ENCODE results near the gene IMMT. TPM values are rescaled to one million over a fixed set of nuclear protein-coding genes. Genes with fewer than 3 reads are reported as not detected.

IMMT gene
- total and polyA plus RNA-seq, 2 experiments from 2014 or later = 71.0 to 96.7 TPM

DNA sequence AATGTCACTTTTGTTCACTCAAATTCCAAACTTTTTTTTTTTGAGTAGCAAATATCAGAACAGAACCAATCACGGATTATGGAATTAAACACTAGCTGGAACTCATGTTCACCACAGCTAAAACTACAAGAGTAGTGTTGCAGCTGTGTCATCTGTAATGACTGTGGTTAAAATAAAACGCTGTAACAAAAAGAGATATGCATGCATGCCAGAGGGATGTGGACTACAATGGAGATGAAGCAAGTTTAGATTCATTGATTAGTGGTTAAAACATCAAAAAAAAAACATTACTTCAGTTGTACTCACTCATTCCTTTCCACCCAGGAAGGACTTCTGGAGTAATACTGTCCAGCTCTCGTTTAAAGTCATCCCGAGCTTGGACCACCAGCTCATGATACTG lies 37.0 kb downstream of the IMMT start:
- Histone ChIP-seq H3K27ac (ENCODE audit: low read depth) (no peak overlapping the region), H2AFZ (no peak overlapping the region), H3K27me3 (ENCODE audit: insufficient read depth) (no peaks in the 10 kb centered on the region), H3K9me2 (ENCODE audit: insufficient read depth) (no peaks in the 10 kb centered on the region), H3K79me2 (replicated peaks; ENCODE audit: insufficient read depth) (no peaks in the 10 kb centered on the region), H3K36me3 (ENCODE audit: insufficient read depth) (peaks cover 76% of the 10 kb centered on the region), H3K4me3 (no peak overlapping the region), H3F3A (replicated peaks; ENCODE audit: low read depth) (no peaks in the 10 kb centered on the region), H3K4me2 (no peak overlapping the region), H3K4me1 (ENCODE audit: insufficient read depth) (no peaks in the 10 kb centered on the region), H4K20me1 (replicated peaks; ENCODE audit: insufficient read depth) (peaks cover 4% of the 10 kb centered on the region)
- no peak for DNase-seq (ENCODE audit: low spot score)
- no peak overlapping the region for H3K27ac Mint-ChIP-seq
- TF ChIP-seq JUNB (IDR thresholded peaks at IDR 0.05; ENCODE audit: unreplicated experiment) = no peak
- no peak for TF ChIP-seq STAT1 (IDR thresholded peaks at IDR 0.05; ENCODE audit: unreplicated experiment)
- TF ChIP-seq, protein P1, sequence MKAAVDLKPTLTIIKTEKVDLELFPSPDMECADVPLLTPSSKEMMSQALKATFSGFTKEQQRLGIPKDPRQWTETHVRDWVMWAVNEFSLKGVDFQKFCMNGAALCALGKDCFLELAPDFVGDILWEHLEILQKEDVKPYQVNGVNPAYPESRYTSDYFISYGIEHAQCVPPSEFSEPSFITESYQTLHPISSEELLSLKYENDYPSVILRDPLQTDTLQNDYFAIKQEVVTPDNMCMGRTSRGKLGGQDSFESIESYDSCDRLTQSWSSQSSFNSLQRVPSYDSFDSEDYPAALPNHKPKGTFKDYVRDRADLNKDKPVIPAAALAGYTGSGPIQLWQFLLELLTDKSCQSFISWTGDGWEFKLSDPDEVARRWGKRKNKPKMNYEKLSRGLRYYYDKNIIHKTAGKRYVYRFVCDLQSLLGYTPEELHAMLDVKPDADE (IDR thresholded peaks at IDR 0.05) = no peak
- no peak for TF ChIP-seq ZNF114 (CRISPR knock-in tag; IDR thresholded peaks at IDR 0.05)
- TF ChIP-seq POLR2AphosphoS5 (IDR thresholded peaks at IDR 0.05; ENCODE audit: low read depth) = no peak
- H3K4me1 Mint-ChIP-seq = no peaks in the 10 kb centered on the region
- ATAC-seq = no peak
- H3K27me3 Mint-ChIP-seq (ENCODE audit: insufficient read depth, low read depth, poor library complexity) = peaks cover 2% of the 10 kb centered on the region
- H3K36me3 Mint-ChIP-seq (ENCODE audit: low read depth) = peaks cover 70% of the 10 kb centered on the region
- no peak overlapping the region for H3K4me3 Mint-ChIP-seq
- H3K9me3 Mint-ChIP-seq = no peaks in the 10 kb centered on the region

DNA sequence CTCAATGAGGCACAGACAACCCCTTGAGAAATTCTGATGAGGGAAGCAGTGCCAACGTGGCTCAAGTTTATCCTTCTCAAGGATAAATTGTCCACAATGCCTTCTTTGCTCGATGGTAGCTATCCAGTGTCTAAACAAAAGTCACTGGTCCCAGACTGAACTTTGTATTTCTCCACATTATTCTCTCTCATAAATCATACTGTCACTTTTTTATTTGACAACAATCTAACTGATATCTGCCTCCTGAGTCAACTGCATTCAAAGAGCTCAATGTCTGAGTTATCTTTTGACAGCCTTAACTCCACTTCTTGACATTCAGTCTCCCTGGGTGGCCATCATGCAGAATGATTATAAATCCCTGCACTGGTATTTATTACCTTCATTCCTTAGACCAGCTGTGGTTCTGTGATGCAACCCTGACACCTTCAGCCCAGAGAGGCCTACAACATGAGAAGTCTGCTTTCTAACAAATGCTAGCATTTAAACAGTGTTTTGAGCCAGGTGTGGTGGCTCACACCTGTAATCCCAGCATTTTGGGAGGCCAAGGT lies 38.2 kb downstream of the IMMT start:
- peaks cover 69% of the 10 kb centered on the region for H3K36me3 ChIP-seq (ENCODE audit: insufficient read depth)
- no peak for ATAC-seq
- no peak overlapping the region for H3K4me3 Mint-ChIP-seq
- no peaks in the 10 kb centered on the region for H3K27me3 ChIP-seq (ENCODE audit: insufficient read depth)
- no peak for DNase-seq (ENCODE audit: low spot score)
- no peak overlapping the region for H3K4me2 ChIP-seq
- no peaks in the 10 kb centered on the region for H3K79me2 ChIP-seq (replicated peaks; ENCODE audit: insufficient read depth)
- H3K9me2 ChIP-seq (ENCODE audit: insufficient read depth) = no peaks in the 10 kb centered on the region
- no peak overlapping the region for H3K4me3 ChIP-seq
- no peak overlapping the region for H3K27ac ChIP-seq (ENCODE audit: low read depth)
- H4K20me1 ChIP-seq (replicated peaks; ENCODE audit: insufficient read depth) = peaks cover under 1% of the 10 kb centered on the region
- H3K9me3 Mint-ChIP-seq = no peaks in the 10 kb centered on the region
- H3F3A ChIP-seq (replicated peaks; ENCODE audit: low read depth) = no peaks in the 10 kb centered on the region
- H3K36me3 Mint-ChIP-seq (ENCODE audit: low read depth) = peaks cover 63% of the 10 kb centered on the region
- peaks cover 2% of the 10 kb centered on the region for H3K27me3 Mint-ChIP-seq (ENCODE audit: insufficient read depth, low read depth, poor library complexity)
- H3K4me1 ChIP-seq (ENCODE audit: insufficient read depth) = no peaks in the 10 kb centered on the region
- H2AFZ ChIP-seq = no peak overlapping the region
- H3K27ac Mint-ChIP-seq = no peak overlapping the region
- H3K4me1 Mint-ChIP-seq = no peaks in the 10 kb centered on the region
- no peak for TF ChIP-seq EZH2phosphoT487 (IDR thresholded peaks at IDR 0.05; ENCODE audit: unreplicated experiment)
- TF ChIP-seq CREB1 (CRISPR knock-in tag; IDR thresholded peaks at IDR 0.05; ENCODE audit: low read depth) = no peak
- no peak for TF ChIP-seq ZNF114 (CRISPR knock-in tag; IDR thresholded peaks at IDR 0.05)
- TF ChIP-seq, protein P2, sequence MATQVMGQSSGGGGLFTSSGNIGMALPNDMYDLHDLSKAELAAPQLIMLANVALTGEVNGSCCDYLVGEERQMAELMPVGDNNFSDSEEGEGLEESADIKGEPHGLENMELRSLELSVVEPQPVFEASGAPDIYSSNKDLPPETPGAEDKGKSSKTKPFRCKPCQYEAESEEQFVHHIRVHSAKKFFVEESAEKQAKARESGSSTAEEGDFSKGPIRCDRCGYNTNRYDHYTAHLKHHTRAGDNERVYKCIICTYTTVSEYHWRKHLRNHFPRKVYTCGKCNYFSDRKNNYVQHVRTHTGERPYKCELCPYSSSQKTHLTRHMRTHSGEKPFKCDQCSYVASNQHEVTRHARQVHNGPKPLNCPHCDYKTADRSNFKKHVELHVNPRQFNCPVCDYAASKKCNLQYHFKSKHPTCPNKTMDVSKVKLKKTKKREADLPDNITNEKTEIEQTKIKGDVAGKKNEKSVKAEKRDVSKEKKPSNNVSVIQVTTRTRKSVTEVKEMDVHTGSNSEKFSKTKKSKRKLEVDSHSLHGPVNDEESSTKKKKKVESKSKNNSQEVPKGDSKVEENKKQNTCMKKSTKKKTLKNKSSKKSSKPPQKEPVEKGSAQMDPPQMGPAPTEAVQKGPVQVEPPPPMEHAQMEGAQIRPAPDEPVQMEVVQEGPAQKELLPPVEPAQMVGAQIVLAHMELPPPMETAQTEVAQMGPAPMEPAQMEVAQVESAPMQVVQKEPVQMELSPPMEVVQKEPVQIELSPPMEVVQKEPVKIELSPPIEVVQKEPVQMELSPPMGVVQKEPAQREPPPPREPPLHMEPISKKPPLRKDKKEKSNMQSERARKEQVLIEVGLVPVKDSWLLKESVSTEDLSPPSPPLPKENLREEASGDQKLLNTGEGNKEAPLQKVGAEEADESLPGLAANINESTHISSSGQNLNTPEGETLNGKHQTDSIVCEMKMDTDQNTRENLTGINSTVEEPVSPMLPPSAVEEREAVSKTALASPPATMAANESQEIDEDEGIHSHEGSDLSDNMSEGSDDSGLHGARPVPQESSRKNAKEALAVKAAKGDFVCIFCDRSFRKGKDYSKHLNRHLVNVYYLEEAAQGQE (IDR thresholded peaks at IDR 0.05; ENCODE audit: unreplicated experiment) = no peak
- TF ChIP-seq, protein P3, sequence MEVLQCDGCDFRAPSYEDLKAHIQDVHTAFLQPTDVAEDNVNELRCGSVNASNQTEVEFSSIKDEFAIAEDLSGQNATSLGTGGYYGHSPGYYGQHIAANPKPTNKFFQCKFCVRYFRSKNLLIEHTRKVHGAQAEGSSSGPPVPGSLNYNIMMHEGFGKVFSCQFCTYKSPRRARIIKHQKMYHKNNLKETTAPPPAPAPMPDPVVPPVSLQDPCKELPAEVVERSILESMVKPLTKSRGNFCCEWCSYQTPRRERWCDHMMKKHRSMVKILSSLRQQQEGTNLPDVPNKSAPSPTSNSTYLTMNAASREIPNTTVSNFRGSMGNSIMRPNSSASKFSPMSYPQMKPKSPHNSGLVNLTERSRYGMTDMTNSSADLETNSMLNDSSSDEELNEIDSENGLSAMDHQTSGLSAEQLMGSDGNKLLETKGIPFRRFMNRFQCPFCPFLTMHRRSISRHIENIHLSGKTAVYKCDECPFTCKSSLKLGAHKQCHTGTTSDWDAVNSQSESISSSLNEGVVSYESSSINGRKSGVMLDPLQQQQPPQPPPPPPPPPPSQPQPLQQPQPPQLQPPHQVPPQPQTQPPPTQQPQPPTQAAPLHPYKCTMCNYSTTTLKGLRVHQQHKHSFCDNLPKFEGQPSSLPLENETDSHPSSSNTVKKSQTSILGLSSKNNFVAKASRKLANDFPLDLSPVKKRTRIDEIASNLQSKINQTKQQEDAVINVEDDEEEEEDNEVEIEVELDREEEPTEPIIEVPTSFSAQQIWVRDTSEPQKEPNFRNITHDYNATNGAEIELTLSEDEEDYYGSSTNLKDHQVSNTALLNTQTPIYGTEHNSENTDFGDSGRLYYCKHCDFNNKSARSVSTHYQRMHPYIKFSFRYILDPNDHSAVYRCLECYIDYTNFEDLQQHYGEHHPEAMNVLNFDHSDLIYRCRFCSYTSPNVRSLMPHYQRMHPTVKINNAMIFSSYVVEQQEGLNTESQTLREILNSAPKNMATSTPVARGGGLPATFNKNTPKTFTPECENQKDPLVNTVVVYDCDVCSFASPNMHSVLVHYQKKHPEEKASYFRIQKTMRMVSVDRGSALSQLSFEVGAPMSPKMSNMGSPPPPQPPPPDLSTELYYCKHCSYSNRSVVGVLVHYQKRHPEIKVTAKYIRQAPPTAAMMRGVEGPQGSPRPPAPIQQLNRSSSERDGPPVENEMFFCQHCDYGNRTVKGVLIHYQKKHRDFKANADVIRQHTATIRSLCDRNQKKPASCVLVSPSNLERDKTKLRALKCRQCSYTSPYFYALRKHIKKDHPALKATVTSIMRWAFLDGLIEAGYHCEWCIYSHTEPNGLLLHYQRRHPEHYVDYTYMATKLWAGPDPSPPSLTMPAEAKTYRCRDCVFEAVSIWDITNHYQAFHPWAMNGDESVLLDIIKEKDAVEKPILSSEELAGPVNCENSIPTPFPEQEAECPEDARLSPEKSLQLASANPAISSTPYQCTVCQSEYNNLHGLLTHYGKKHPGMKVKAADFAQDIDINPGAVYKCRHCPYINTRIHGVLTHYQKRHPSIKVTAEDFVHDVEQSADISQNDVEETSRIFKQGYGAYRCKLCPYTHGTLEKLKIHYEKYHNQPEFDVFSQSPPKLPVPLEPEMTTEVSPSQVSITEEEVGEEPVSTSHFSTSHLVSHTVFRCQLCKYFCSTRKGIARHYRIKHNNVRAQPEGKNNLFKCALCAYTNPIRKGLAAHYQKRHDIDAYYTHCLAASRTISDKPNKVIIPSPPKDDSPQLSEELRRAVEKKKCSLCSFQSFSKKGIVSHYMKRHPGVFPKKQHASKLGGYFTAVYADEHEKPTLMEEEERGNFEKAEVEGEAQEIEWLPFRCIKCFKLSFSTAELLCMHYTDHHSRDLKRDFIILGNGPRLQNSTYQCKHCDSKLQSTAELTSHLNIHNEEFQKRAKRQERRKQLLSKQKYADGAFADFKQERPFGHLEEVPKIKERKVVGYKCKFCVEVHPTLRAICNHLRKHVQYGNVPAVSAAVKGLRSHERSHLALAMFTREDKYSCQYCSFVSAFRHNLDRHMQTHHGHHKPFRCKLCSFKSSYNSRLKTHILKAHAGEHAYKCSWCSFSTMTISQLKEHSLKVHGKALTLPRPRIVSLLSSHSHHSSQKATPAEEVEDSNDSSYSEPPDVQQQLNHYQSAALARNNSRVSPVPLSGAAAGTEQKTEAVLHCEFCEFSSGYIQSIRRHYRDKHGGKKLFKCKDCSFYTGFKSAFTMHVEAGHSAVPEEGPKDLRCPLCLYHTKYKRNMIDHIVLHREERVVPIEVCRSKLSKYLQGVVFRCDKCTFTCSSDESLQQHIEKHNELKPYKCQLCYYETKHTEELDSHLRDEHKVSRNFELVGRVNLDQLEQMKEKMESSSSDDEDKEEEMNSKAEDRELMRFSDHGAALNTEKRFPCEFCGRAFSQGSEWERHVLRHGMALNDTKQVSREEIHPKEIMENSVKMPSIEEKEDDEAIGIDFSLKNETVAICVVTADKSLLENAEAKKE (CRISPR knock-in tag; IDR thresholded peaks at IDR 0.05) = no peak
- TF ChIP-seq EZH2 (IDR thresholded peaks at IDR 0.05; ENCODE audit: low read depth, unreplicated experiment) = no peak
- TF ChIP-seq, protein P1 (IDR thresholded peaks at IDR 0.05) = no peak
